ENCODE results near the gene DNER.
"Not testable (repeated sequence)": the region's sequence is repeated elsewhere in the genome, so short reads cannot be mapped to it uniquely, and the experiment has no call there.

DNER gene

GRCh38 chr2:229519655-229520430, 194.5 kb downstream of the DNER start:
- H3K9ac ChIP-seq, result no peak overlapping the region

GRCh38 chr2:229514273-229514895, 200.0 kb downstream of the DNER start:
- H3K9ac ChIP-seq, result no peak overlapping the region
- no peak overlapping the region for H2AFZ ChIP-seq
- TF ChIP-seq CTCF (IDR thresholded peaks at IDR 0.05), result no peak
- H3K79me2 ChIP-seq, result no peaks in the 10 kb centered on the region
- no peak overlapping the region for H3K4me2 ChIP-seq (ENCODE audit: low read length)
- no peaks in the 10 kb centered on the region for H3K36me3 ChIP-seq (ENCODE audit: control insufficient read depth, insufficient read depth, low read length)
- H3K4me1 ChIP-seq, result no peaks in the 10 kb centered on the region
- no peaks in the 10 kb centered on the region for H3K27me3 ChIP-seq (ENCODE audit: control insufficient read depth, insufficient read depth, low read length)
- H3K4me3 ChIP-seq (ENCODE audit: low read depth, low read length), result no peak overlapping the region
- no peak overlapping the region for H3K27ac ChIP-seq
- H3K9me3 ChIP-seq (ENCODE audit: control insufficient read depth, low read length), result no peaks in the 10 kb centered on the region

More at GRCh38 chr2:229519655-229520430, 194.5 kb downstream of the DNER start:
- H3K27ac ChIP-seq, result no peak overlapping the region
- H3K4me1 ChIP-seq, result no peaks in the 10 kb centered on the region
- no peaks in the 10 kb centered on the region for H3K27me3 ChIP-seq (ENCODE audit: control insufficient read depth, insufficient read depth, low read length)
- no peak for TF ChIP-seq CTCF (IDR thresholded peaks at IDR 0.05)
- no peak overlapping the region for H2AFZ ChIP-seq
- no peak overlapping the region for H3K4me3 ChIP-seq (ENCODE audit: low read depth, low read length)
- no peaks in the 10 kb centered on the region for H3K36me3 ChIP-seq (ENCODE audit: control insufficient read depth, insufficient read depth, low read length)
- no peaks in the 10 kb centered on the region for H3K79me2 ChIP-seq
- H3K4me2 ChIP-seq (ENCODE audit: low read length), result no peak overlapping the region
- no peaks in the 10 kb centered on the region for H3K9me3 ChIP-seq (ENCODE audit: control insufficient read depth, low read length)

- Histone ChIP-seq H3K27me3 (ENCODE audit: control insufficient read depth, insufficient read depth, low read length) (no peaks in the 10 kb centered on the region), H2AFZ (no peak overlapping the region), H3K79me2 (no peaks in the 10 kb centered on the region), H3K27ac (no peak overlapping the region), H3K4me3 (ENCODE audit: low read depth, low read length) (no peak overlapping the region), H3K9me3 (ENCODE audit: control insufficient read depth, low read length) (no peaks in the 10 kb centered on the region), H3K4me1 (no peaks in the 10 kb centered on the region), H3K9ac (no peak overlapping the region), H3K4me2 (ENCODE audit: low read length) (no peak overlapping the region), H3K36me3 (ENCODE audit: control insufficient read depth, insufficient read depth, low read length) (no peaks in the 10 kb centered on the region)
- TF ChIP-seq CTCF (IDR thresholded peaks at IDR 0.05), result no peak
Observed at GRCh38 chr2:229511524-229511923, 202.8 kb downstream of the DNER start.

- not testable (repeated sequence) for H3K27ac ChIP-seq; H3K79me2 ChIP-seq; H3K27me3 ChIP-seq (ENCODE audit: control insufficient read depth, insufficient read depth, low read length); H3K4me2 ChIP-seq (ENCODE audit: low read length); H3K4me3 ChIP-seq (ENCODE audit: low read depth, low read length); H3K4me1 ChIP-seq; H2AFZ ChIP-seq; H3K36me3 ChIP-seq (ENCODE audit: control insufficient read depth, insufficient read depth, low read length); H3K9me3 ChIP-seq (ENCODE audit: control insufficient read depth, low read length); H3K9ac ChIP-seq
Observed at GRCh38 chr2:229506699-229507098, 207.7 kb downstream of the DNER start.

- Histone ChIP-seq H2AFZ (no peak overlapping the region), H3K9ac (no peak overlapping the region), H3K4me3 (ENCODE audit: low read depth, low read length) (no peak overlapping the region), H3K9me3 (ENCODE audit: control insufficient read depth, low read length) (no peaks in the 10 kb centered on the region), H3K79me2 (no peaks in the 10 kb centered on the region), H3K27ac (no peak overlapping the region), H3K36me3 (ENCODE audit: control insufficient read depth, insufficient read depth, low read length) (no peaks in the 10 kb centered on the region), H3K27me3 (ENCODE audit: control insufficient read depth, insufficient read depth, low read length) (no peaks in the 10 kb centered on the region), H3K4me2 (ENCODE audit: low read length) (no peak overlapping the region), H3K4me1 (no peaks in the 10 kb centered on the region)
- TF ChIP-seq CTCF (IDR thresholded peaks at IDR 0.05), result no peak
Observed at GRCh38 chr2:229501051-229501794, 213.1 kb downstream of the DNER start.
